HG03103 (cell line): ENCODE data around the gene SLC6A18.
"Not testable (repeated sequence)": the region's sequence is repeated elsewhere in the genome, so short reads cannot be mapped to it uniquely, and the experiment has no call there.

Experiments
- ATAC-seq: cut with Tn5 transposase; IDR thresholded peaks from one replicate; pipeline ENCODE4 v1.9.1; 2021; ENCODE audit warnings: low read depth; ENCODE audit not compliant: unreplicated experiment

The SLC6A18 gene

GRCh38 chr5:1270426-1270825 lies 45.2 kb downstream of the SLC6A18 start:
- no peak for ATAC-seq

- no peak for ATAC-seq
These were observed 46.0 kb downstream of the SLC6A18 start for GRCh38 chr5:1270933-1271914.

DNA sequence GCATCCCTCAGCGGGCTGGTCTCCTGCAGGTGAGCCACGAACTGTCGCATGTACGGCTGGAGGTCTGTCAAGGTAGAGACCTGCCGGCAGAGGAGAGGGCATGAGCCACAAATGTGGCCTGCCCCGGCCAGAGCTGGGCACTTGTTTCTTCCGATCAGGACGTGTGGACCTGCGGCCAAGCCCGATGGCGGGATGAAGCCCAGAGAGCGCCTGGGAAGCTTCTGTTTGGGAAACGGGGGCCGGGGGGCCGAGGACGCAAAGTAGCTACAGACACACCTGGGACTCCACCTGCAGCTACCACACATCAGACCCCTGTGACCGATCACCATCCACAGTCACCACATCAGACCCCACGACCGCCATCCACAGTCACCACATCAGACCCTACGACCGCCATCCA lies 47.0 kb downstream of the SLC6A18 start:
- ATAC-seq, result no peak

DNA sequence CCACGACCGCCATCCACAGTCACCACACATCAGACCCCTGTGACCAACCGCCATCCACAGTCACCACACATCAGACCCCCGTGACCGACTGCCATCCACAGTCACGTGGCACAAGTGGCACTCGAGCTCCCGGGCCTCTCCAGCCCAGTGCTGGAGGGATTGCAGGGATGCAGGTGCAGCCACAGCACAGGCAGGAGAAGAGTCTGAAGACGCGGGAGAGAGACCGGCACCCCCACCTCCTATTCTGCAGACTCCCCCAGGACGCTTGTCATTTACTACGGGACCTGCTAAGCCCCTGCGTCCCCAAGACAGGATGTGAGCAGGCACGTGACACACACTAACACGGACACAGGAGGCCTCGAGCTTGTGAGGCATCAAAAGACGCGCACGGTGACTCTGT lies 48.6 kb downstream of the SLC6A18 start:
- no peak for ATAC-seq

DNA sequence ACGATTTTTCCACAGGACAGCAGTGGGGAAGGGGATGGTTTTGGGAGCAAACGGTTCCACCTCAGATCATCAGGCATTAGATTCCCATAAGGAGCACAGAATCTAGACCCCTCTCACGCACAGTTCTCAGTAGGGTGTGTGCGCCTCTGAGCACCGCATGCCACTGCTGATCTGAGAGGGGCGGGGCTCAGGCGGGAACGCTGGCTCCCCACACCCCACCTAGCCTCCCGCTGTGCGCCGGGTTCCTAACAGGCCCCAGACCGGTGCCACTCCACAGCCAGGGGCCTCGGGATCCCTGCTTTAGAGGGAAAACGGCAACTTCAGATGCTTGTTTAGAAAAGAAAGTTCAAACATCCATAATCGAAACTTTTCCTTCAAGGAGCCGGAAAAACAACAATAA lies 49.3 kb downstream of the SLC6A18 start:
- no peak for ATAC-seq

- not testable (repeated sequence) for ATAC-seq
These were observed 50.5 kb downstream of the SLC6A18 start for GRCh38 chr5:1275397-1276391.

DNA sequence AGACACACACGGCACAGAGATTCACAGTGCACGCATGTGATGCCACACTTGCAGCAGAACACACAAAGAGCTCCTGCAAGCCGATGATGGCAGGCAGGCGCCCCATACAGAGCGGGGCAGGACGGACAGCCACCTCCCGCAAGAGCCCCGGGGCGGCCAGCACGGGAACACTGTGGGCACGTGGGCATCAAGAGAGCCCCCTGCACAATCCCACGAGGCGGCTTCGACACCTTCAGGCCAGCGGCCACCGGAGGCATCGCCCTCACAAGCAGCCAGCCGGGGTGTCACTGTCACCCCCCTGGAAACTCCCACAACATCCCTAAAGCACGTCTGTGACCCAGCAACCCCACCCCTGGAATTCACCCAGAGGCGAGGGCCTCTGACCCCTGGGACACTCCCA lies 51.7 kb downstream of the SLC6A18 start:
- ATAC-seq, result no peak

- ATAC-seq, result no peak
These were observed 52.1 kb downstream of the SLC6A18 start for GRCh38 chr5:1277331-1277730.

- ATAC-seq, result no peak
These were observed 52.6 kb downstream of the SLC6A18 start for GRCh38 chr5:1277781-1278180.

GRCh38 chr5:1278216-1278615 lies 53.0 kb downstream of the SLC6A18 start:
- no peak for ATAC-seq

GRCh38 chr5:1278656-1279442 lies 53.7 kb downstream of the SLC6A18 start:
- ATAC-seq, result no peak

GRCh38 chr5:1279443-1280151 lies 54.4 kb downstream of the SLC6A18 start:
- no peak for ATAC-seq

DNA sequence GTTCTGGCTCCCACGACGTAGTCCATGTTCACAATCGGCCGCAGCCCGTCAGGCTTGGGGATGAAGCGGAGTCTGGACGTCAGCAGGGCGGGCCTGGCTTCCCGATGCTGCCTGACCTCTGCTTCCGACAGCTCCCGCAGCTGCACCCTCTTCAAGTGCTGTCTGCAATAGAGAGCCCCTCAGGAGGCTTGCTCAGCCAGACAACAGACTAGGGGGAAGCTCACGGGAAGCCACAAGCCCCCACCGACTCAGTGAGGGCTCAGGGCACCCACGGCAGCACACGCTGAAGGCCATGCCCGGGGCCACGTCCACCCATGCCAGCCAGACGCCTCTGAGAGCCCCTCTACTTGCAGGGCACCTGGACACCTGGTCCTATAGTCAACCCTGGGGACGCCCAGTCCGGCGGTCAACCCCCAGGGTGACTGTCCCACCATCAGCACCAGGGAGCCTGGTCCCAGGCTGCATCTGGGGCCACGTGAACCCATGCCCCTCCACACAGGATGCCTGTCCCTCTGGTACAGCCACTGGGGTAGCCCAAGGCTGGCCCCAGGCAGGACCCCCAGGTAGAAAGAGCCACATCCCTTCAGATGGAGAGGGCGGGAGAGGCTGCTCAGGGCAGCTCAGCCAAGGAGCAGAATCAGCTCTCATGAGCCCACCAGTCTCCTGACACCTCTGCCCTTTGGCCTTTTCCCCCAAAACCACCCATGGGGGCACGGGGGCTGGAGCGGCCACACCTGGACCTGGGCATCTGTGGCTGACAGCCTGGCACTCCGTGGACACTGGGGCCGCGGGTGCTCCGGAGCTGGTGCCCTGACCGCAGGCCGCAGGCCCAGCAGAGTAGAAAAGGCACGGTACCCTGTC lies 55.2 kb downstream of the SLC6A18 start:
- ATAC-seq, result no peak

DNA sequence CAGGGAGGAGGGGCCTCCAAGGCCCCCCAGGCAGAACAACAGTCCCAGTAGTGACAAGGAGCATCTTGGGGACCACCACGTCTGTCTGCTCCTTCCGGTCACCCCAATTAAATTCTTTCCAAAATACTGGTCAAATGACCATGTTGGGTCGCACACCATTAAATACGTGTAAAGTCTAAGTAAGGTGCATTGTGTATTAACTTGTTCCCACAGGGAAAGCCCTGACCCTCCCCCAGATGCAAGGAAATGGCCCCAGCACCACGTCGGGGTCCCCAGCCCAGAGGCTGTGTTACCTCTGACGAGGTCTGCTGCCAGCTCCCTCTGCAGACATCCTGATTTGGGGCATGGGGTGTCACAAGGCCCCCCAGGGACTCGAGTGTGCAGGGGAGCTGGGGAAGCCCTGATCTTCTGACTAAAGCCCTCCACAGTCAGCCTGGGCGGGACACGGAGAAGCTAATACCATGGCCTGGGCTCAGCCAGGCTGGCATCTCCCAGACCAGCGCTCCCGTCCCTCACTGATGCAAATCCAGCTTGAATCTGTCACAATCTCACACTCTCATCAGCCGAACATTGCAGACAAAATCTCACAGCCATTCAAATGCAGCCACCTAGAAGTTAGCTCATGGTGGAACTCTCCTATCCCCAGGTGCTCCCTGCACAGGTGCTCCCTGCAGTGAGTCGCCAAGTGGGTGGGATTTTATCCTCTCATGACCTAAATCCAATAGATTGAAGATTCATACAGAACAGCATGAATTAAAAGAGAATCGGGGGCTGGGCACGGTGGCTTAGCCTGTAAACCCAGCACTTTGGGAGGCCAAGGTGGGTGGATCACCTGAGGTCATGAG lies 56.1 kb downstream of the SLC6A18 start:
- ATAC-seq, result no peak

DNA sequence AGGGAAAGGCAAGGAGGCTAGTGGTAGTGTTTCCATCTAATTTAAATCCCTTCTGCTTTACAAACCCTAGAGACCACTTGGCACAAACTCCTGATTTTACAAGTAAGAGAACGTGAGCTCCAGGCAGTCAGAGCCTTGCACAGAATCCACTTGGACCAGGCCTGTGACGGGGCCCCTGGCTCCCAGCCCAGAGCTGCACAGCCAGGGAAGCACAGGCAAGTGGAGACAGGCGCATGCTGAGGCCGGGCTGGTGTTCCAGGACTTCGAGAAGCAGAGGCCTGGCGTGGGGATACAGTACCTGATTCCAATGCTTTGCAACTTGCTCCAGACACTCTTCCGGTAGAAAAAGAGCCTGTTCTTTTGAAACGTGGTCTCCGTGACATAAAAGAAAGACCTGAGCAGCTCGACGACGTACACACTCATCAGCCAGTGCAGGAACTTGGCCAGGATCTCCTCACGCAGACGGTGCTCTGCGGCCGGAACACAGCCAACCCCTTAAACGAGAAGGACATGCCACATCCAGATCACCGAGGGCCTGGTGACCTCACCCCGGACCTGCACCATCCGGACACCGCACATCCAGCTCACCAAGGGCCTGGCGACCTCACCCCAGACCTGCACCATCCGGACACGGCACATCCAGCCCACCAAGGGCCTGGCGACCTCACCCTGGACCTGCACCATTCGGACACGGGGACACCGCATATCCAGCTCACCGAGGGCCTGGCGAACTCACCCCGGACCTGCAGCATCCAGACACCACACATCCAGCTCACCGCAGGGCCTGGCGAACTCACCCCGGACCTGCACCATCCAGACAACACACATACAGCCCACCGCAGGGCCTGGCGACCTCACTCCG lies 57.2 kb downstream of the SLC6A18 start:
- ATAC-seq, result no peak

GRCh38 chr5:1282993-1283728 lies 58.0 kb downstream of the SLC6A18 start:
- not testable (repeated sequence) for ATAC-seq
